Left lung (tissue), 10 donors: Measurements from ENCODE around the gene GSTT2B. TPM values are rescaled to one million over a fixed set of nuclear protein-coding genes. Genes with fewer than 3 reads are reported as not detected.
"Not testable (repeated sequence)": the region's sequence is repeated elsewhere in the genome, so short reads cannot be mapped to it uniquely, and the experiment has no call there.

Experiments
- ATAC-seq: fragments of 200-7000 bp; cut with Tn5 transposase; one replicate; pipeline ENCODE4 v1.9.1; 2020; ENCODE audit warnings: moderate library complexity
- DNase-seq, 4 donors: peaks; one replicate each; pipeline ENCODE4 v3.0.0-alpha.2; 2013 to 2020
- H3K27ac ChIP-seq, 2 donors: fragments of 200-600 bp; sonication (generic) in 1 of 2; one replicate each; pipeline versions ENCODE4 v1.5.0 to v1.8.0; 2020 to 2021
- H3K27me3 ChIP-seq, 2 donors: fragments of 200-600 bp; sonication (generic) in 1 of 2; one replicate each; pipeline versions ENCODE4 v1.5.0 to v1.8.0; 2020 to 2021
- H3K36me3 ChIP-seq, 2 donors: fragments of 200-600 bp; sonication (generic) in 1 of 2; one replicate each; pipeline versions ENCODE4 v1.5.0 to v1.8.0; 2020 to 2021
- H3K4me1 ChIP-seq, 2 donors: fragments of 200-600 bp; one replicate each; pipeline ENCODE4 v1.8.0; 2021
- H3K4me3 ChIP-seq, 2 donors: fragments of 200-600 bp; sonication (generic) in 1 of 2; one replicate each; pipeline versions ENCODE4 v1.5.0 to v1.8.0; 2020 to 2021; ENCODE audit warnings: mild to moderate bottlenecking in 1 of 2
- H3K9me3 ChIP-seq, 2 donors: fragments of 200-600 bp; sonication (generic) in 1 of 2; one replicate each; pipeline versions ENCODE4 v1.5.0 to v1.8.0; 2020 to 2021
- CTCF ChIP-seq, 2 donors: fragments of 200-600 bp; sonication (generic) in 1 of 2; IDR thresholded peaks; one replicate each; pipeline versions ENCODE4 v1.5.0 to v1.8.0; 2021; ENCODE audit warnings: antibody characterized with exemption in 2 of 2
- intact Hi-C, 2 donors: fragments of 100-400 bp; cut with DNase I; formaldehyde crosslinking; loops; one replicate each; pipeline versions ENCODE4 v1.11.2 to v1.14.2; 2022
- polyA plus RNA-seq, 6 donors: library from polyadenylated mRNA; unstranded; fragments of 120-200 nt; gene quantifications; one replicate each; pipeline ENCODE4 v1.2.1, GENCODE V29; 2013; ENCODE audit not compliant: insufficient read length in 6 of 6
- total RNA-seq, 2 donors: library from RNA; stranded (reverse); fragmentation: NEBNext Ultra II Directional; extraction: Animal tissue kit (Norgen Biotek cat#: 25700); gene quantifications; one replicate each; pipeline ENCODE4 v1.2.1, GENCODE V29; 2021
- donor health status: DM: no; HTN: yes; CAD: no.
- donor health status: DM: no; HTN: no; CAD: no.

Gene GSTT2B
- total and polyA plus RNA-seq, 8 donors, result 1.3 to 33.7 (median 10.3) TPM

- H3K27ac ChIP-seq, result no peak overlapping the region
- H3K27me3 ChIP-seq, result no peaks in the 10 kb centered on the region
- intact Hi-C loops, result no loop called here
- no peak for ATAC-seq
- no peaks in the 10 kb centered on the region for H3K9me3 ChIP-seq
- H3K4me3 ChIP-seq, result no peak overlapping the region
- peak in 2 of 4 donors; percentile 32 to 50 for DNase-seq
- no peaks in the 10 kb centered on the region for H3K36me3 ChIP-seq
- peaks cover 5 to 13% of the 10 kb centered on the region in 2 donors for H3K4me1 ChIP-seq
- TF ChIP-seq CTCF (IDR thresholded peaks at IDR 0.05), result no peak
Measured at GRCh38 chr22:23909296-23909898, 51.6 kb downstream of the GSTT2B start.

GRCh38 chr22:23908587-23909205, 52.3 kb downstream of the GSTT2B start:
- Histone ChIP-seq H3K9me3 (no peaks in the 10 kb centered on the region), H3K36me3 (no peaks in the 10 kb centered on the region), H3K27me3 (no peaks in the 10 kb centered on the region), H3K27ac (no peak overlapping the region), H3K4me1 (peaks cover 5 to 9% of the 10 kb centered on the region in 2 donors), H3K4me3 (no peak overlapping the region)
- TF ChIP-seq CTCF (IDR thresholded peaks at IDR 0.05), result no peak
- intact Hi-C loops, result no loop called here
- no peak for ATAC-seq
- DNase-seq, result no peak

- ATAC-seq, H3K27me3 ChIP-seq, H3K4me3 ChIP-seq, H3K4me1 ChIP-seq, H3K27ac ChIP-seq, H3K36me3 ChIP-seq, intact Hi-C loops, H3K9me3 ChIP-seq, DNase-seq: not testable (repeated sequence)
Measured at GRCh38 chr22:23907423-23907822, 53.6 kb downstream of the GSTT2B start.

Other genes starting within 250 kb of the GSTT2B start
- 1 to 10 TPM; 5.9 to 6.0 TPM for gene ZNF70, start 210.1 kb downstream of the GSTT2B start, total RNA-seq
- gene ZNF70, start 210.1 kb downstream of the GSTT2B start, polyA plus RNA-seq, result 10 to 100 TPM in 3 of 6 donors, 1 to 10 TPM in 3; 8.4 to 10.7 (median 9.9) TPM
- not detected for gene VPREB3, start 206.8 kb downstream of the GSTT2B start, total RNA-seq
- gene VPREB3, start 206.8 kb downstream of the GSTT2B start, polyA plus RNA-seq, result 1 to 10 TPM in 1 of 6 donors, under 1 TPM in 4, not detected in 1; 0.34 to 1.4 (median 0.87) TPM
- gene C22orf15, start 198.2 kb downstream of the GSTT2B start, total RNA-seq, result 1 to 10 TPM in 1 of 2 donors, under 1 TPM in 1; 0.58 to 3.1 TPM
- gene C22orf15, start 198.2 kb downstream of the GSTT2B start, polyA plus RNA-seq, result 1 to 10 TPM; 3.1 to 7.8 (median 5.4) TPM
- 100 to 1,000 TPM in 1 of 2 donors, 10 to 100 TPM in 1; 73.0 to 128 TPM for gene CHCHD10, start 193.2 kb downstream of the GSTT2B start, total RNA-seq
- gene CHCHD10, start 193.2 kb downstream of the GSTT2B start, polyA plus RNA-seq, result 10 to 100 TPM; 19.0 to 41.2 (median 24.0) TPM
- 1 to 10 TPM; 1.2 to 5.3 TPM for gene MMP11, start 188.3 kb downstream of the GSTT2B start, total RNA-seq
- 10 to 100 TPM in 3 of 6 donors, 1 to 10 TPM in 3; 8.1 to 10.7 (median 9.8) TPM for gene MMP11, start 188.3 kb downstream of the GSTT2B start, polyA plus RNA-seq
- gene SMARCB1, start 174.2 kb downstream of the GSTT2B start, total RNA-seq, result 10 to 100 TPM; 52.4 to 80.5 TPM
- 100 to 1,000 TPM; 134 to 166 (median 144) TPM for gene SMARCB1, start 174.2 kb downstream of the GSTT2B start, polyA plus RNA-seq
- gene DERL3, start 122.2 kb downstream of the GSTT2B start, total RNA-seq, result 1 to 10 TPM; 6.7 to 9.4 TPM
- gene DERL3, start 122.2 kb downstream of the GSTT2B start, polyA plus RNA-seq, result 1 to 10 TPM; 2.4 to 4.7 (median 3.8) TPM
- gene SLC2A11, start 103.3 kb downstream of the GSTT2B start, total RNA-seq, result 10 to 100 TPM in 1 of 2 donors, 1 to 10 TPM in 1; 9.9 to 15.4 TPM
- gene SLC2A11, start 103.3 kb downstream of the GSTT2B start, polyA plus RNA-seq, result 10 to 100 TPM; 14.6 to 26.7 (median 21.5) TPM
- 100 to 1,000 TPM; 361 to 467 TPM for gene MIF, start 66.8 kb downstream of the GSTT2B start, total RNA-seq
- 100 to 1,000 TPM; 139 to 276 (median 170) TPM for gene MIF, start 66.8 kb downstream of the GSTT2B start, polyA plus RNA-seq
- 1 to 10 TPM in 1 of 2 donors, not detected in 1; 2.4 TPM for gene DDTL, start 5.7 kb upstream of the GSTT2B start, total RNA-seq
- gene DDTL, start 5.7 kb upstream of the GSTT2B start, polyA plus RNA-seq, result 10 to 100 TPM in 2 of 6 donors, 1 to 10 TPM in 4; 8.8 to 12.3 (median 9.3) TPM
- 100 to 1,000 TPM; 104 to 132 TPM for gene DDT, start 13.2 kb upstream of the GSTT2B start, total RNA-seq
- gene DDT, start 13.2 kb upstream of the GSTT2B start, polyA plus RNA-seq, result 10 to 100 TPM; 52.5 to 71.4 (median 61.9) TPM
- under 1 TPM in 1 of 2 donors, not detected in 1; 0.55 TPM for gene GSTT2, start 18.9 kb upstream of the GSTT2B start, total RNA-seq
- 1 to 10 TPM in 4 of 6 donors, under 1 TPM in 2; 0.27 to 2.6 (median 1.2) TPM for gene GSTT2, start 18.9 kb upstream of the GSTT2B start, polyA plus RNA-seq
- not detected for gene GSTT4, start 44.3 kb upstream of the GSTT2B start, total RNA-seq
- under 1 TPM in 1 of 6 donors, not detected in 5; 0.07 TPM for gene GSTT4, start 44.3 kb upstream of the GSTT2B start, polyA plus RNA-seq
- gene CABIN1, start 50.1 kb upstream of the GSTT2B start, total RNA-seq, result 100 to 1,000 TPM in 1 of 2 donors, 10 to 100 TPM in 1; 76.9 to 125 TPM
- gene CABIN1, start 50.1 kb upstream of the GSTT2B start, polyA plus RNA-seq, result 100 to 1,000 TPM in 3 of 6 donors, 10 to 100 TPM in 3; 72.9 to 134 (median 97.6) TPM
- 100 to 1,000 TPM in 1 of 2 donors, 10 to 100 TPM in 1; 63.2 to 374 TPM for gene SUSD2, start 220.3 kb upstream of the GSTT2B start, total RNA-seq
- gene SUSD2, start 220.3 kb upstream of the GSTT2B start, polyA plus RNA-seq, result 10 to 100 TPM in 4 of 6 donors, 1 to 10 TPM in 2; 8.2 to 20.0 (median 13.3) TPM